ENCODE measurements around the gene P2RX1.

Gene P2RX1

GRCh38 chr17:3928406-3928805 lies 12.1 kb upstream of the P2RX1 start:
- TF ChIP-seq REST (IDR thresholded peaks at IDR 0.05; ENCODE audit: insufficient read depth in 1 of 2, low read depth in 2 of 2, low read length in 2 of 2) (no peak), FOXP2 (optimal IDR thresholded peaks at IDR 0.05; ENCODE audit: borderline replicate concordance, extremely low read depth, extremely low read length, insufficient read depth) (no peak), POLR2AphosphoS5 (IDR thresholded peaks at IDR 0.05; ENCODE audit: low read depth, low read length) (no peak), TAF1 (IDR thresholded peaks at IDR 0.05; ENCODE audit: borderline replicate concordance, insufficient read depth, low read length) (no peak), SIN3A (IDR thresholded peaks at IDR 0.05; ENCODE audit: borderline replicate concordance, insufficient read depth, low read length) (no peak)

- TF ChIP-seq SIN3A (IDR thresholded peaks at IDR 0.05; ENCODE audit: borderline replicate concordance, insufficient read depth, low read length) (no peak), REST (IDR thresholded peaks at IDR 0.05; ENCODE audit: insufficient read depth in 1 of 2, low read depth in 2 of 2, low read length in 2 of 2) (no peak)
Observed at GRCh38 chr17:3927628-3928340, 11.5 kb upstream of the P2RX1 start.

GRCh38 chr17:3926860-3927627 lies 10.8 kb upstream of the P2RX1 start:
- TF ChIP-seq POLR2AphosphoS5 (IDR thresholded peaks at IDR 0.05; ENCODE audit: low read depth, low read length) (no peak), TAF1 (IDR thresholded peaks at IDR 0.05; ENCODE audit: borderline replicate concordance, insufficient read depth, low read length) (no peak), SIN3A (IDR thresholded peaks at IDR 0.05; ENCODE audit: borderline replicate concordance, insufficient read depth, low read length) (no peak), FOXP2 (optimal IDR thresholded peaks at IDR 0.05; ENCODE audit: borderline replicate concordance, extremely low read depth, extremely low read length, insufficient read depth) (no peak), REST (IDR thresholded peaks at IDR 0.05; ENCODE audit: insufficient read depth in 1 of 2, low read depth in 2 of 2, low read length in 2 of 2) (no peak)

GRCh38 chr17:3925684-3926485 lies 9.6 kb upstream of the P2RX1 start:
- no peak for TF ChIP-seq POLR2AphosphoS5 (IDR thresholded peaks at IDR 0.05; ENCODE audit: low read depth, low read length)
- TF ChIP-seq FOXP2 (optimal IDR thresholded peaks at IDR 0.05; ENCODE audit: borderline replicate concordance, extremely low read depth, extremely low read length, insufficient read depth): no peak
- TF ChIP-seq SIN3A (IDR thresholded peaks at IDR 0.05; ENCODE audit: borderline replicate concordance, insufficient read depth, low read length): no peak
- TF ChIP-seq REST (IDR thresholded peaks at IDR 0.05; ENCODE audit: insufficient read depth in 1 of 2, low read depth in 2 of 2, low read length in 2 of 2): no peak
- no peak for TF ChIP-seq TAF1 (IDR thresholded peaks at IDR 0.05; ENCODE audit: borderline replicate concordance, insufficient read depth, low read length)
